ENCODE measurements around the gene SRRM2. TPM values are rescaled to one million over a fixed set of nuclear protein-coding genes. Genes with fewer than 3 reads are reported as not detected.

SRRM2 gene
- polyA plus RNA-seq, 1 donor (not counting 4 experiments of a cell fraction or from before 2014, with no cell fraction given), result 101 TPM

DNA sequence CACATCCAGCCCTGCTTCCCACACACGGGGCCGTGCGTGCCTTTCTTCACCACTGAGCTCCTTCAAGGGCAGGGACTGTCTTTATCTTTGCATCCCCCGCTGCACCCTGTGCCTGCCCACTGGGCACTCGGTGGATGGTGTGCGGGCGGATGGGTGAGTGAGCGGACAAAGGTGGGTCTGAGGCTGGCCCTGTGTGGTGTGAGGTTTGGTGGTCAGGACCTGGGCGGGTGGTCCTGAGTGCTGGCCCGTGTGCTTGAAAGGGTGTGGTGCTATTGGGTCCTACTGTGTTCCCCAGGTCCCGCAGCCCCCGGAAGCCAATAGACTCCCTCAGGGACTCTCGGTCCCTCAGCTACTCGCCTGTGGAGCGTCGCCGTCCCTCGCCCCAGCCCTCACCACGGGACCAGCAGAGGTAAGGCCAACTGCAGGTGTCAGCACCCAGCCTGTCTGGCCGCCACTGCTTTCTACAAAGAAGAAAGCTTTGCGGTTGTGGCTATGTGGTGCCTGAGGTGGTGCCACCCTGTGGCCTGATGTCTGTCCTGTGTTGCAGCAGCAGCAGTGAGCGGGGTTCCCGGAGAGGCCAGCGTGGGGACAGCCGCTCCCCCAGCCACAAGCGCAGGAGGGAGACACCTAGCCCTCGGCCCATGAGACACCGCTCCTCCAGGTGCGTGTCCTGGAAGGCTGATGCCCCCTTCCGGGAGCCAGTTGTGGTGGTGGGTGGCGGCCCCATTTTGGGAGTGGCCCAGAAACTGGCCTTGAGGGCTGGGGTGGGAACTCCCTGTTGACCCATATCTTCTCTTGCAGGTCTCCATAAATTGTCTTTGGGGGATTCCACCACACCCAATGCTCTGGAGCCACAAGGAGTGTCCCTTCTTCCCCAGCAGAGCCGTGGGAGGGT is 17.9 kb downstream of the SRRM2 start:
- no peaks in the 10 kb centered on the region for H3K9me3 ChIP-seq (ENCODE audit: control insufficient read depth, low read depth, low read length)
- H3K4me3 ChIP-seq (ENCODE audit: control insufficient read depth in 2 of 3, extremely low read depth in 1 of 3, insufficient read depth in 2 of 3, low read depth in 1 of 3, low read length in 3 of 3), result no peak overlapping the region
- DNase-seq (ENCODE audit: low read depth, low spot score), result no peak
- peaks cover 51% of the 10 kb centered on the region for H3K79me2 ChIP-seq (ENCODE audit: control insufficient read depth, insufficient read depth, low read length)
- H3K9me1 ChIP-seq (ENCODE audit: control insufficient read depth, extremely low read depth, insufficient read depth, low read length), result no peaks in the 10 kb centered on the region
- H4K20me1 ChIP-seq (ENCODE audit: control insufficient read depth, extremely low read depth, insufficient read depth, low read length), result peaks cover 29% of the 10 kb centered on the region
- peaks cover 9% of the 10 kb centered on the region for H3K4me1 ChIP-seq (ENCODE audit: control insufficient read depth, extremely low read depth, insufficient read depth, low read length)
- FAIRE-seq, result no peak
- H3K4me2 ChIP-seq (ENCODE audit: control insufficient read depth, extremely low read depth, insufficient read depth, low read depth, low read length), result no peak overlapping the region
- TF ChIP-seq EZH2 (IDR thresholded peaks at IDR 0.05; ENCODE audit: low read length), result no peak
- TF ChIP-seq, protein P1, sequence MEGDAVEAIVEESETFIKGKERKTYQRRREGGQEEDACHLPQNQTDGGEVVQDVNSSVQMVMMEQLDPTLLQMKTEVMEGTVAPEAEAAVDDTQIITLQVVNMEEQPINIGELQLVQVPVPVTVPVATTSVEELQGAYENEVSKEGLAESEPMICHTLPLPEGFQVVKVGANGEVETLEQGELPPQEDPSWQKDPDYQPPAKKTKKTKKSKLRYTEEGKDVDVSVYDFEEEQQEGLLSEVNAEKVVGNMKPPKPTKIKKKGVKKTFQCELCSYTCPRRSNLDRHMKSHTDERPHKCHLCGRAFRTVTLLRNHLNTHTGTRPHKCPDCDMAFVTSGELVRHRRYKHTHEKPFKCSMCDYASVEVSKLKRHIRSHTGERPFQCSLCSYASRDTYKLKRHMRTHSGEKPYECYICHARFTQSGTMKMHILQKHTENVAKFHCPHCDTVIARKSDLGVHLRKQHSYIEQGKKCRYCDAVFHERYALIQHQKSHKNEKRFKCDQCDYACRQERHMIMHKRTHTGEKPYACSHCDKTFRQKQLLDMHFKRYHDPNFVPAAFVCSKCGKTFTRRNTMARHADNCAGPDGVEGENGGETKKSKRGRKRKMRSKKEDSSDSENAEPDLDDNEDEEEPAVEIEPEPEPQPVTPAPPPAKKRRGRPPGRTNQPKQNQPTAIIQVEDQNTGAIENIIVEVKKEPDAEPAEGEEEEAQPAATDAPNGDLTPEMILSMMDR (optimal IDR thresholded peaks at IDR 0.05 in 1 of 3, IDR thresholded peaks at IDR 0.05 in 1 of 3, conservative IDR thresholded peaks at IDR 0.05 in 1 of 3; ENCODE audit: extremely low read depth in 1 of 3, insufficient read depth in 2 of 3, low read length in 3 of 3), result no peak
- no peak overlapping the region for H3K27ac ChIP-seq (ENCODE audit: control insufficient read depth, insufficient read depth, low read length)
- H3K9ac ChIP-seq (ENCODE audit: control insufficient read depth, extremely low read depth, insufficient read depth, low read length), result no peak overlapping the region
- no peaks in the 10 kb centered on the region for H3K27me3 ChIP-seq (ENCODE audit: control insufficient read depth, extremely low read depth, insufficient read depth, low read length)
- H3K36me3 ChIP-seq (ENCODE audit: control insufficient read depth in 2 of 2, extremely low read depth in 1 of 2, insufficient read depth in 2 of 2, low read length in 2 of 2), result peaks cover 61 to 73% of the 10 kb centered on the region in 2 experiments
- dilution Hi-C loops (cut with MboI; ENCODE audit: extremely low pct_ligation_motif_present, low sequenced_read_pairs), result no loop called here
- H2AFZ ChIP-seq (ENCODE audit: control insufficient read depth, low read length), result no peak overlapping the region

DNA sequence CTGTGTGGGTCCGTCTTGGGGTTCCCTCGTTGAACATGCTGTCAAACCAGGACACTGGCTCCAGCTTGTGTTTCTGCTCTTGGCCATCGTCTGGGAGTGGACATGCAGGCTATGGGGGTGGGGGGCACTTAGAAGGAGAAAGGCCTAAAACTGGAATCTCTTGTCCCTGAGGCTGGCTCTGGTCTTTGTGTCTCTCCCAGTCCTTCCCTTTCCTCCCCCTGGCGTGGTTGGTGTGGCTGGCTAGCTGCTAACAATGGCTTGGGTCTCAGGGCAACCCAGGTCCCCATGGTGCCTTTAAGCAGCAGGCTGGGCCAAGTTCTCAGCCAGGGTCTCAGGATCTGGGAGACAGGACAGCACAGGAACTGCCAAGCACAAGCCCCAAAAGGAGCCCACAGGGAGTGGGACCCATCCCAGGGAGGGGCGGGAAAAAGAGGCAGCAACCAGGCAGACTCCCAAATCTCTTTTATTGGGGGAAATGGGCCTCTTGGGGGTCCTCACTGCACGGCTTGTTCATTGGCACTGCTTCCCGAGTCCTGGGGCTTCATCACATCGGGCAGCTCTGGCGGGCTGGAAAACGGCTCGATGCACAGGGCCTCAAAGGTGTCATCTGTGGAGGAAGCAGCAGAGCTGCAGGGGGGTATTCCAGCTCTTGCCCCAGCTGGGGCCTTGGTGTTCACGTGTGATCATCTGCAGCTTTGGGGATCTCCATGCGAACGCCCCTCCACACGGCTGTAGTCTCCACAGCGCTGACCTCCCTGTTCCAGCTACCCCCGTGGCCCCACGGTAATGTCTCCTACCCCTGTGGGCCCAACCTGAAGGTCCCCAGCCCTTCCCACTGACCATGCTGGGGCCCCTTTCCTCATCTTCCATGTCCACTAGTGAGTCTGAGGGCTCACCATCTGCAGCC is 19.3 kb downstream of the SRRM2 start:
- H3K27ac ChIP-seq (ENCODE audit: control insufficient read depth, insufficient read depth, low read length), result no peak overlapping the region
- H3K4me2 ChIP-seq (ENCODE audit: control insufficient read depth, extremely low read depth, insufficient read depth, low read depth, low read length), result no peak overlapping the region
- FAIRE-seq, result no peak
- peaks cover 15% of the 10 kb centered on the region for H3K4me1 ChIP-seq (ENCODE audit: control insufficient read depth, extremely low read depth, insufficient read depth, low read length)
- dilution Hi-C loops (cut with MboI; ENCODE audit: extremely low pct_ligation_motif_present, low sequenced_read_pairs), result no loop called here
- H3K4me3 ChIP-seq (ENCODE audit: control insufficient read depth in 2 of 3, extremely low read depth in 1 of 3, insufficient read depth in 2 of 3, low read depth in 1 of 3, low read length in 3 of 3), result no peak overlapping the region
- peaks cover 50% of the 10 kb centered on the region for H3K79me2 ChIP-seq (ENCODE audit: control insufficient read depth, insufficient read depth, low read length)
- TF ChIP-seq, protein P1 (optimal IDR thresholded peaks at IDR 0.05 in 1 of 3, IDR thresholded peaks at IDR 0.05 in 1 of 3, conservative IDR thresholded peaks at IDR 0.05 in 1 of 3; ENCODE audit: extremely low read depth in 1 of 3, insufficient read depth in 2 of 3, low read length in 3 of 3), result no peak
- no peak for TF ChIP-seq EZH2 (IDR thresholded peaks at IDR 0.05; ENCODE audit: low read length)
- no peaks in the 10 kb centered on the region for H3K9me3 ChIP-seq (ENCODE audit: control insufficient read depth, low read depth, low read length)
- H3K27me3 ChIP-seq (ENCODE audit: control insufficient read depth, extremely low read depth, insufficient read depth, low read length), result no peaks in the 10 kb centered on the region
- no peaks in the 10 kb centered on the region for H3K9me1 ChIP-seq (ENCODE audit: control insufficient read depth, extremely low read depth, insufficient read depth, low read length)
- H3K9ac ChIP-seq (ENCODE audit: control insufficient read depth, extremely low read depth, insufficient read depth, low read length), result no peak overlapping the region
- H2AFZ ChIP-seq (ENCODE audit: control insufficient read depth, low read length), result no peak overlapping the region
- DNase-seq (ENCODE audit: low read depth, low spot score), result no peak
- peaks cover 59 to 61% of the 10 kb centered on the region in 2 experiments for H3K36me3 ChIP-seq (ENCODE audit: control insufficient read depth in 2 of 2, extremely low read depth in 1 of 2, insufficient read depth in 2 of 2, low read length in 2 of 2)
- peaks cover 23% of the 10 kb centered on the region for H4K20me1 ChIP-seq (ENCODE audit: control insufficient read depth, extremely low read depth, insufficient read depth, low read length)

Data from keratinocyte (primary cell).